ENCODE measurements around the gene RBM19.
"Not testable (repeated sequence)": the region's sequence is repeated elsewhere in the genome, so short reads cannot be mapped to it uniquely, and the experiment has no call there.

The RBM19 gene

DNA sequence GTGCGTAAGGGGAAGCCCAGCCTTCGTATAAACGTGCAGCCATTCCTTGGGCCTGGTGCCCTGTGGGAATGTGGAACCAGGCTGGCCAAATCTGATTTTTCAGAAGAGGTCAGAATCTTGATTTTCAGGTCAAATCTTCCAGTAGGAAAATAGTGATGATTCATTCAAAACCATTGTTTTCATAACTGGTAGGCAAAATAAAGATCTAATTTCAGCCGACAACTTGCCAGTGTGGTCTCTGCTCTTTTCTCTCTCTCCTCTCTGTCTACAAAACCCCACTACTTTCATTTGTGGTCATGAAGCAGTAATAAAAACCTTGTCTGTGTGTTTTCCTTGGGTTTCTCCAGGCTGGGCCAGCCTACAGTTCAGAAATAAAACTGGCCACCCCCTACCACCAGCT is 135.1 kb downstream of the RBM19 start:
- no peak for DNase-seq (ENCODE audit: low read depth)

- no peak for DNase-seq (ENCODE audit: low read depth)
Observed at GRCh38 chr12:113829212-113829611, 136.9 kb downstream of the RBM19 start.

DNA sequence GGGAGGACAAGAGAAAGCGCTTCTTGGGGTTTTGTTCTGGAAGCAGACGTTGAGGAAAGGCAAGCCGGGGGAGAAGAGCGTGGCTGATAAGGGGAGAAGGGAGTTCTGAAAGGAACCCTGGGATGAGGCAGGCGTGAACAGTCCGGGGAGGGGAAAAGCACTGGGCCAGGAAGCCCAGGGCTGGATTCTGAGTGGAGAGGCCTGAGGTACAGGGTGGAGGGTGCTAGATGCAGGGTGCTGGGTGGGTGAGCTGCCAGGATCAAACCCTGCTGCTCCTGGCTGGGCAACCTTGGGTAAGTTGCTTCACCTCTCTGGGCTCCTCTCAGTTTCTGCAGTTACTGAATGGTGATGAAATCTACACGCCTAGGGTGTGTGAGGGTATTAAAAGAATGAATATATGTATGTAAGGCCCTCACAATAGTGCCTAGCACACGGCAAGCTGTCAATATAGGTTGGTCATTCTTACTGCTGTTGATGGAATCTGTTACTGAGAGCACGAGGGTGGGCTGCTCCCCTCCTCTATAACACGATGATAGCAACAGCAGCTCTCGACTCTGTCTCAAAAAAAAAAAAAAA is 138.5 kb downstream of the RBM19 start:
- no peak for DNase-seq (ENCODE audit: low read depth)

GRCh38 chr12:113826805-113827538 is 139.2 kb downstream of the RBM19 start:
- DNase-seq (ENCODE audit: low read depth) = no peak

- DNase-seq (ENCODE audit: low read depth) = no peak
Observed at GRCh38 chr12:113825705-113826104, 140.4 kb downstream of the RBM19 start.

DNA sequence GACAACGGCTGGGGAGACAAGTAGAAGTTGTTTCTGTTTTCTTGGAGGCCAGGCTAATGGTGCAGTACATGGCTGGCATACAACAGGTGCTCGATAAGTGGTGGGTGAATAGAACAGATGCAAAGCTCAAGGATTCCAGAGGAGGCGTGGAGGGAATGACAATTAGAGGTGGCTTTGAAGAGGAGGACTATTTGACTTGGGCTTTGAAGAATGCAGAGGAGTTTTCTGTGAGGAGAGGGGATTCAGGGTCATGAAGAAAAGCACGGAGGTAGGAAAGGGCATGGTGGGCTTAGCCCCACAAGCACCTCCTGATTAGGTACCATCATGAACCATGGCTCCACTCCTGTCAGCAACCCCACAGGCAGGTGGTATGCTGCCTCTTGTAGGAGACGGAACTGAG is 142.3 kb downstream of the RBM19 start:
- no peak for DNase-seq (ENCODE audit: low read depth)

GRCh38 chr12:113823016-113823415 is 143.1 kb downstream of the RBM19 start:
- no peak for DNase-seq (ENCODE audit: low read depth)

DNA sequence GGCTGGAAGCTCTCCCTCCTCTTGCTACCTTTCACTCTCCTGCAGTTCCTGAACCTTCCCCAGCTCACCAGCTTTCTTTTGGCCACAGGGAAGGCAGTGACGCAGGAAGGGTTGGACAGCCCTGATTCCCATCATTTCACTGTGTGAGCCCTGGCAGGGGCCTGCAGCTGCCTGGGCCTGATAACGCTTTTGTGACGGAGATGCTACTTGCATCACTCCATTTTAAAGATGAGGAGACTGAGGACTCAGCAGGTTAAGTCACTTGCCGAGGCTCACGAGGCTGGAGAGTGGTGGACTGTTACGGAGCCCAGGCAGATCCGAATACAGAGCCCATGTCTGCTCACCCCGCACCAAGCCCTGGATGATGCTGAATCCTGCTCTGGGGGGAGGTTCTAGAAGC is 145.3 kb downstream of the RBM19 start:
- no peak for DNase-seq (ENCODE audit: low read depth)

DNA sequence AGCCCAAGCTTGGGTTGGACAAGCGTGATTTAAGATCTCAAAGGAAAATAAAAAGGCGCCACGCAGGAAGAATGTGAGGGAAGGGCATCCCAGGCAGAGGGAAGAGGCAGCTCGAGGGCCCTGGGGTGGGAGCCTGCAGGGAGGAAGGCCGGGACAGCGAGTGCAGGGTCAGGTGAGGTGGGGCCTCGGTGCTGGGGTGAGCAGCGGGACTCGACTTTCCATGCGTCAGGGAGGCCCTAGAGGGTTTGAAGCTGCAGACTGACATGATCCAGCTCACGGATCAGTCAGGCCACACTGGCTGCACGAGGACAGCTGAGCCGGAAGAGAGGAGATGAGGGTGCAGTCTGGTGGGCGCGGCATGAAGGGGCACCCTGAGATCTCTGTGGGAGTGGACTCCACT is 145.8 kb downstream of the RBM19 start:
- DNase-seq (ENCODE audit: low read depth) = no peak

DNA sequence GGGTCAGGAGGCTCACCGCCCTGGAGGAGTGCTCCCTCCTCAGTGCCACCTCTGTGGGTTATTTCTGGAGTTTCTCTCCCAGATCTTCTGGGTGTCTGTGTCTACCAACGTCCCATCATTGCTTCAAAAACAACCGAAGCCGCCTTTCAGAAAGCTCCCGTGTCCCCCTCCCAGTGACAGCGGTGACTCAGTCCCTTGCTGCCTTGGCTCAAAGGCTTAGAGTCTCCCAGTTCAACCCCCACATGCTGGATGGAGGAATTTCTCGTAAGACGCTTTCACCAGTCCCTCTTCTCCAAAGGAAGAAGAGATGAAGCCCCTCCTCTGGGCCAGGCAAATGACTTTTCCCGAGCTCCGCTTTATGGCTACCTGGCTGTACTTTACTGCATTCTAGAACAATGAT is 146.6 kb downstream of the RBM19 start:
- DNase-seq (ENCODE audit: low read depth) = no peak

- DNase-seq (ENCODE audit: low read depth) = no peak
Observed at GRCh38 chr12:113818833-113819232, 147.3 kb downstream of the RBM19 start.

- no peak for DNase-seq (ENCODE audit: low read depth)
Observed at GRCh38 chr12:113818283-113818682, 147.8 kb downstream of the RBM19 start.

DNA sequence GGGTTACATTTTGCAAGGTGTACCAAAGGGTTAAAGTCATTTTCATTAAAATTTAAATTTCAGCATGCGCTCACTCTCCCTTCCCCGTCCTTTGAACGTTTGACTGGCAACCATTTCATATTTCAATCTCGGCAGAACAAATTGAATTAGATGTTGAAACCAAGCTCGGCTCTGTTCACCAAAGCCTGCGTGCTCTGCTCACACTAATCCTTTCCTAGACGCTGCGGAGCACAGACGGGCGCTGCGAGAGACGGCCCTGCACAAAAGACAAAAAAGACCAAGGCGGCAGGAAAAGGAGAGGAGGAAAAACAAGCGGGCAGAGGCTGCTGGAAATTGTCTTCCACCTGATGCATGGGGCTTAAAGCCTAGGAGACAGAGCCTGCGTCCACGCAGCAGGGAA is 149.3 kb downstream of the RBM19 start:
- DNase-seq (ENCODE audit: low read depth) = no peak

DNA sequence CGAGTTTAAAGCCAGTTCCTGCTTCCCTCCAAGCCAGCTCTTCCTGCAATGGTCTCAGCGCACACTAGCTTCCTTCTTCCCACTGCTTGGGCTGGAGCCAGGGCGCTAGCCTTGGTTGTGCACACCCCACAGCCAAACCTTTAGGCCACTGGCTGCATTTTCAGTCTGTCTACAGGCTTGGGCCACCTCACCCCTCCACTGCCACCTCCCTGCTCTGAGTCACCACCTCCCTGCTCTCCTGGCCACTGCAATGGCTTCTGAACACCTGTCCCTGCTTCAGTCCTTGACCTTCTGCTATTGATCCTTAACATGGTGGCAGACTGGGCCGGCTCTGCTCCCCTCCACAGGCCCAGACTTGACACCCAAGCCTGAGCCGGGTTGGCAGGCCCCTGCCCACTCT is 151.1 kb downstream of the RBM19 start:
- no peak for DNase-seq (ENCODE audit: low read depth)

GRCh38 chr12:113813229-113813541 is 152.9 kb downstream of the RBM19 start:
- DNase-seq (ENCODE audit: low read depth) = no peak

GRCh38 chr12:113812411-113813228 is 153.5 kb downstream of the RBM19 start:
- no peak for DNase-seq (ENCODE audit: low read depth)

DNA sequence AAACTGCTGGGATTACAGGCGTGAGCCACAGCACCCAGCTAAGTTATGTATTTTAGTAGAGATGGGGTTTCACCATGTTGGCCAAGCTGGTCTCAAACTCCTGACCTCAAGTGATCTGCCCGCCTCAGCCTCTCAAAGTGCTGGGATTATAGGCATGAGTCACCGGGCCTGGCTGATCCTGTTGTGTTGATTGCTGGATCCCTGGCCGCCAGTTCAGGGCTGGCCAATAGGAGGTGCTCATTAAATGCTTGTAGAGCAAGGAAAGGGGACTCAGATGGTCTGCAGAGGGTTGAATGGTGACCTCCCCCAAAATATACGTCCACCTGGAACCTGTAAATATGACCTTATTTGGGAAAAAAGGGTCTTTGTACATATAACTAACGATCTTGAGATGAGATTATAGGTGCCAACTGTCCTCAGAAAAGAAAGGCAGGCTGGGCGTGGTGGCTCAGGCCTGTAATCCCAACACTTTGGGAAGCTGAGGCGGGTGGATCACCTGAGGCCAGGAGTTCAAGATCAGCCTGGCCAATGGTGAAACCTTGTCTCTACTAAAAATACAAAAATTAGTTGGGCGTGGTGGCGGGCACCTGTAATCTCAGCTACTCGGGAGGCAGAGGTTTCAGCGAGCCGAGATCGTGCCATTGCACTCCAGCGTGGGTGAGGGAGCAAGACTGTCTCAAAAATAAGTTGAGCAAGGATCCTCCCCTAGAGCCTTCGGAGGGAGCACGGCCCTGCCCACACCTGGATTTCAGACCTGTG is 156.5 kb downstream of the RBM19 start:
- not testable (repeated sequence) for DNase-seq (ENCODE audit: low read depth)

- DNase-seq (ENCODE audit: low read depth) = no peak
Observed at GRCh38 chr12:113808095-113808951, 157.8 kb downstream of the RBM19 start.

DNA sequence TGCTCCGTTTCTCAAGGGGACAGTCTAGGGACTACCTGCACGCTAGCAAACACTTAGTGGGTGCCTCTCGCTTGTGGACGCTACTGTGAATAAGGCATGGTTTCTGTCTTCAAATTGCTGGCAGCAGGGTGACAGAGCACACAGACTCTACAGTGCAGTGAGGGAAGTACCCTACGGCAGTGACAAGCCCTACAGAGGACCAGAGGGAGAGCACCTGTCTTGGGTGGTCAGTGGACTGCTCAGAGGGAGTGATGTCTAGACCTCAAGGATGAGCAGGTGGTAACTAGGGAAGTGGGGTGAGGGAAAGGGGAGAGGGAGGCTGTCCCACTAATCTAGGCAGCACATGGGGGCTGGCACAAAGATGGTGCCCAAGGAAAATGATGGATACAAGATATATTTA is 160.5 kb downstream of the RBM19 start:
- no peak for DNase-seq (ENCODE audit: low read depth)

DNA sequence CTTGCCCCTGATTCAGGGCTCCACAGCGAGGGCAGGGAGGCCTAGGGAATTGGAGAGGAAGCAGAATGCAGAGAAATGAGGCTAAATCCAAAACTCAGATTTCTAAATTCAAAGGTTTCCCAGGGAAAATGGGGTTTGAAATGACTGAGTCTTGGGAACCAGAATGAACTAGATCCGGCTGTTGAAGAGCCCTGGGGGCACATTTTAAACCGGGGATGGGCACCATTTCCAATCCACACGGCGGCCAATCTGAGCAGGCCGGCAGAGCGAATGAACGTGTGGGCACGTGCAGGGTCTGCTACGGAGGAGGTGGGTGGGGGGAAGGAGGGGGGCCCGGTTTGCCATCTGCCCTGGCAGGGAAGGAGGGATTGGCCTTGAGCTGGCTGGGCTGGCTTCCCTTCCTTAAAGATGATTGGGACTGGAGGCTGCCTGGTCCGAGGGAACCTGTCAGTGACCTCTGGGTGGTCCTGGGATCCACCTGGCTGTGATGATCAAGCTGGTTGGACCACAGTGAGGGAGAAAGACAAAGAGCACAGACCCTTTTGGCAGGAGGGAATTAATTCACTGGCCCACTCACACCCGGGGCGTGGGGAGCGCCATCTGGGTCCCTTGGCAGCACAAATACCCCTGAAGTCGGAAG is 161.0 kb downstream of the RBM19 start:
- DNase-seq (ENCODE audit: low read depth) = no peak

- no peak for DNase-seq (ENCODE audit: low read depth)
Observed at GRCh38 chr12:113803759-113804140, 162.4 kb downstream of the RBM19 start.

Data from CMK (cell line).